ENCODE measurements around the gene C5AR1.
A peak's percentile ranks its signal among the peaks of the same experiment; 100 is the strongest.
"Not testable (repeated sequence)": the region's sequence is repeated elsewhere in the genome, so short reads cannot be mapped to it uniquely, and the experiment has no call there.

C5AR1 gene

DNA sequence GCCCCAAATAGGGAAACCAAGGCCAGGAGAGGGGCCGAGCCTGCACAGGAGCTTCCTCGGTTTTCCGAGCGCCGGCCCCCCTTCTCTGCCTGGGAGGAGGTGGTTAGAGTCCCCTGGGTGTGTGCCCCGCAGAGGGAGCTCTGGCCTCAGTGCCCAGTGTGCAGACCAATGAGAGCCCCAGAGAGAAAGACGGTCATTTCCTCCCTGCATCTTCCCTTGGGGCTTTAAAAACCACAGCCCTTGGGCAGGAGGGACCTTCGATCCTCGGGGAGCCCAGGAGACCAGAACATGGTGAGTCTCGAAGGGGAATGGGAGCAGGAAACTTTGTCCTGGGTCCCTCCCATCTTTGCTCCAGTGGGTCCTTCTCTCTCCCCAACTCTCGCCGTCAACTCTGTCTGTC lies at the start of gene C5AR1:
Gene C5AR1, plus strand, starts transcription at position 254 of the 400 bp plus-strand sequence. Its CDS starts 35 bp downstream, at position 289.
- DNase-seq, result no peak

DNA sequence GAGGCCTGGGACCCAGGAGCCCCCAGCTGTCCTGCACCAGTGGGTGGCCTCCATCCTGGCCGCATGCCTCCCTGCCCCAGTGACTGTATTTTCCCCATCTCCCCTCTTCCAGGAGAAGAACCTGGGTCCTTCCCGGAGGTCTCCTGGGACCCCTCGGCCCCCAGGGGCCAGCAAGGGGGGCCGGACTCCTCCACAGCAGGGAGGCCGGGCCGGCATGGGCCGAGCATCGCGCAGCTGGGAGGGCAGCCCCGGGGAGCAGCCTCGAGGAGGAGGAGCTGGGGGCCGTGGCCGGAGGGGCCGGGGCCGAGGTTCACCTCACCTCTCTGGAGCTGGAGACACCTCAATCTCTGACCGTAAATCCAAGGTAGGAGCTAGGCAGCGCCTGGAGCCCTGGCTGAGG lies 49.2 kb upstream of the C5AR1 start:
- DNase-seq, result no peak

DNA sequence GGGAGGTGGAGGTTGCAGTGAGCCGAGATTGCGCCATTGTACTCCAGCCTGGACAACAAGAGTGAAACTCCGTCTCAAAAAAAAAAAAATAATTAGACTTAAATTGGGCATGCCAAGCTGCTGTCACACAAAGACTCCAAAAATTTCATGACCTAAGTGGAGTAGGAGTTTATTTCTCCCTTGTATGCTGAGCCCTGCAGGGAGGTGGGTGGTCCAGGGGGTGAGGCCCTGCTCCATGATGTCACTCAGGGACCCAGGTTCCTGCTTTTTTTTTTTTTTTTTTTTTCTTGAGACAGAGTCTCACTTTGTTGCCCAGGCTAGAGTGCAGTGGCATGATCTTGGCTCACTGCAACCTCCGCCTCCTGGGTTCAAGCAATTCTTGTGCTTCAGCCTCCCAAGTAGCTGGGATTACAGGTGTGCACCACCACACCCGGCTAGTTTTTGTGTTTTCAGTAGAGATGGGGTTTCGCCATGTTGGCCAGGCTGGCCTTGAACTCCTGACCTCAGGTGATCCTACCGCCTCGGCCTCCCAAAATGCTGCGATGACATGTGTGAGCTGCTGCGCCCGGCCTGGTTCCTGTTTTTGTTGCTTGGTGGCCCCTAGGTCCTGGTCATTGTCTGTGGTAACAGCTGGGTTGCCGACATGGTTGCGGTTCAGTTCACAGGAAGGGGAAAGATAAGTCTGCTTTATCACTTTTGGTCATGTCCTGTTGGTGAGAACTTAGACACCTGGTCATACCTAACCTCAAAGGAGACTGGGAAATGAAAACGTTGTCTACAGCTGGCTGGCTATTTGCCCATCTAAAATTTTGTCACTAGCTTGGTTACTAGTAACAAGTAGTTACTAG lies 47.5 kb upstream of the C5AR1 start:
- DNase-seq, result not testable (repeated sequence)

GRCh38 chr19:47264629-47265028 lies 45.0 kb upstream of the C5AR1 start:
- DNase-seq, result no peak

- DNase-seq, result no peak
Observed at GRCh38 chr19:47266401-47266941, 43.2 kb upstream of the C5AR1 start.

DNA sequence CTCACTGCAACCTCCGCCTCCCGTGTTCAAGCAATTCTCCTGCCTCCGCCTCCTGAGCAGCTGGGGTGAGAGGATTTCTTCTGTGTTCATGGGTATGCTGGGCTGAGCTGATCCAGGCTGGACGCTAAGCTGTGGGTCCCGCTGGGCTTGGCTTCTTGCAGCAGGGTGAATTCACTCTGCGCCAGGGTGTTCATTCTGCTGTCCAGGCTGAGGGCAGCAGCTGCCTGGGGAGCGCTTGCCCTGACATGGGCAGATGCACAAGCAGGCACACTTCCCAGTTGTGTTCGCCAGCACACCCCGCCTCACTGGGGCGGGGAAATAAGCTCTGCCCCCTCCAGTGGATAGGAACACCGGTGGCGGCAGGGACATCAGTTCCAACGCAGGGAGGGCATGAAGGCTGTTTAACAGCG lies 42.3 kb upstream of the C5AR1 start:
- no peak for DNase-seq

- no peak for DNase-seq
Observed at GRCh38 chr19:47268028-47268427, 41.6 kb upstream of the C5AR1 start.

GRCh38 chr19:47269596-47269995 lies 40.1 kb upstream of the C5AR1 start:
- no peak for DNase-seq

DNA sequence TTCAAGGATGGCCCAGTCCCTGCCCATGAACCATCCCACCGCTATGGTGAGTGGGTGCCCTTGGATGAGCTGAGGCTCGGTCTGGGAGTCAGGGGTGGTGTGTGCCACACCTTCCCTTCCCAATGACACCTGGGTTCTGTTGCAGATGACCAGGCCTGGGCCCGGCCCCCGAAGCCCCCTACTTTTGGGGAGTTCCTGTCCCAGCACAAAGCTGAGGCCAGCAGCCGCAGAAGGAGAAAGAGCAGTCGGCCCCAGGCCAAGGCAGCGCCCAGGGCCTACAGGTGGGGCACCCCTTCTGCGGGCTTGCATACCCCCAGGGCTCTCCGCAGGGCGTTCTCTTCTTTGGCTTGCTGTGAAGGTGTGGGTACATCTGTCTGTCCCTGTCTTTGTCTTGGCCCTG lies 39.3 kb upstream of the C5AR1 start:
- no peak for DNase-seq

DNA sequence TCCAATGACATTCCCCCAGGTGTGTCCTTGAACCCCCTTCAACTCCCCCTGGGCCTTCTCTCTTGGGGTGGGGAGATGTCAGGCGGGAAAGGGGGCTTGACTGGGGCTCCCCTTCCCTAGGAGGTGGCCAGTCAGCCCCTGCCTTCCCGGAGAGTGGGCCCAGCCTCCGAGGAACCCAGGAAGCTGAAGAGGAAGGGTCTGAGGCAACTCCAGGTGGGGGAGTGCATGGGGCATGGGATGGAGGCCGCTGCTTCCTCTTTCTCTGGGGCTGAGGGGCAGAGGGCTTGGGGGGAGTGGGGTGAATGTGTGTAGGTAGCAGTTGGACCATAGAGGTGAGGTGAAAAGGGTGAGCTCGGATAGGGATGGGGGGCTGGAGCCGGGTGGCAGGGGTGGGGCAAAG lies 37.7 kb upstream of the C5AR1 start:
- no peak for DNase-seq

GRCh38 chr19:47272448-47273312 lies 37.0 kb upstream of the C5AR1 start:
- DNase-seq, result no peak

- DNase-seq, result peak; percentile 94
Observed at GRCh38 chr19:47273313-47274070, 36.2 kb upstream of the C5AR1 start.

DNA sequence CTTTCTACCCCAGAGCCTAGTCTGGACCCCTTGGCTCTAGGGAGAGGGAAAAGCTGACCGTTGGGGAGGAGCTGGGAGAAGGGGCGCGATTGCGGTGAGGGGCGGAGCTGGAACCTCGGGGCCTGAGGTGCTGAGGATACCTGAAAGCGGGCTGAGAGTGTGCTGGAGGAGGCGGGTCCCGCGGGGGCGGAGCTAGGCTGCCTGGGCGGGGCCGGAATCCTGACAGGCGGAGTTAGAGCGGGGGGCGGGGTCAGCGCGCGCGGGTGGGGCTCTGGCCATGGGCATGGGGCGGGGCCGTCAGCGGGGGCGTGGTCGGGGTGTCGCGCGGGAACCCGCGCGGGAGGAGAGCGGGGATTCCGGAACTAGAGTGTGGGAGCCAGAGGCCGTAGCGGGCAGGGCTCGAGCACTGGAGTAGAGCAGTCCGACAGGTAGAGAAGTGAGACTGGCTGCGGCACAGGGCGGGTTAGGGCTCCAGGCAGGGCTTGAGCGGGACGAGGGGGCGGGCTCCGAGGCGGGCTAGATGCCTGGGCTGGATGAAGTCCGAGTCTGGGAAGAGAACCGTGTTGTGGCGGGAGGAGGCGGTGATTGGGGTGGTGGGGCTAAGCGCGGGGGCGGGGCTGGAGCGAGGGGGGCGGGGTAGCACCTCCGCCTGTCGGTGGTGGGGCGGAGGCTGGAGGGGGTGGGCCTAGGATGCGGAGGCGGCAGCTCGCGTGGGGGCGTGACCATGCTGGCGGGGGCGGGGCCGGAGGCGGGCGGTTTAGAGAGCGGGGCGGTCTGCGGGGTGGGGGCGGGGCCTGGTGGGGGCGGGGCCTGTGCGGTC lies 35.4 kb upstream of the C5AR1 start, which contains the start of gene INAFM1:
Gene INAFM1, plus strand, starts transcription at position 815 of the 820 bp plus-strand sequence. CDS start 35 bp downstream, outside the sequence.
- DNase-seq, result peak; percentile 100

GRCh38 chr19:47274891-47275761 lies 34.5 kb upstream of the C5AR1 start:
- DNase-seq, result peak; percentile 66

- DNase-seq, result no peak
Observed at GRCh38 chr19:47275791-47276461, 33.7 kb upstream of the C5AR1 start.

- not testable (repeated sequence) for DNase-seq
Observed at GRCh38 chr19:47276513-47276912, 33.1 kb upstream of the C5AR1 start.

- no peak for DNase-seq
Observed at GRCh38 chr19:47280183-47280797, 29.4 kb upstream of the C5AR1 start.

- no peak for DNase-seq
Observed at GRCh38 chr19:47283405-47284059, 26.1 kb upstream of the C5AR1 start.

- no peak for DNase-seq
Observed at GRCh38 chr19:47284324-47284899, 25.2 kb upstream of the C5AR1 start.
